Tibial nerve (tissue), 3 donors: ENCODE data around the gene GNAI3.

ENCODE experiments used
- POLR2A ChIP-seq, 2 donors: fragments of 450-650 bp; IDR thresholded peaks; one replicate each; pipeline ENCODE4 v1.6.1; 2017; ENCODE audit warnings: antibody characterized with exemption in 2 of 2, mild to moderate bottlenecking in 2 of 2, moderate library complexity in 2 of 2
- TF ChIP-seq, protein P1 (sequence below), 5 experiments: fragments of 200-600 bp in 3 of 5; fragments of 450-650 bp in 2 of 5; sonication (generic) in 3 of 5; IDR thresholded peaks; one replicate each; pipeline ENCODE4 v1.5.1; 2016 to 2019; ENCODE audit warnings: antibody characterized with exemption in 5 of 5, mild to moderate bottlenecking in 3 of 5, moderate library complexity in 2 of 5

GRCh38 chr1:109653306-109653705 lies 104.9 kb downstream of the GNAI3 start:
- TF ChIP-seq, protein P1, sequence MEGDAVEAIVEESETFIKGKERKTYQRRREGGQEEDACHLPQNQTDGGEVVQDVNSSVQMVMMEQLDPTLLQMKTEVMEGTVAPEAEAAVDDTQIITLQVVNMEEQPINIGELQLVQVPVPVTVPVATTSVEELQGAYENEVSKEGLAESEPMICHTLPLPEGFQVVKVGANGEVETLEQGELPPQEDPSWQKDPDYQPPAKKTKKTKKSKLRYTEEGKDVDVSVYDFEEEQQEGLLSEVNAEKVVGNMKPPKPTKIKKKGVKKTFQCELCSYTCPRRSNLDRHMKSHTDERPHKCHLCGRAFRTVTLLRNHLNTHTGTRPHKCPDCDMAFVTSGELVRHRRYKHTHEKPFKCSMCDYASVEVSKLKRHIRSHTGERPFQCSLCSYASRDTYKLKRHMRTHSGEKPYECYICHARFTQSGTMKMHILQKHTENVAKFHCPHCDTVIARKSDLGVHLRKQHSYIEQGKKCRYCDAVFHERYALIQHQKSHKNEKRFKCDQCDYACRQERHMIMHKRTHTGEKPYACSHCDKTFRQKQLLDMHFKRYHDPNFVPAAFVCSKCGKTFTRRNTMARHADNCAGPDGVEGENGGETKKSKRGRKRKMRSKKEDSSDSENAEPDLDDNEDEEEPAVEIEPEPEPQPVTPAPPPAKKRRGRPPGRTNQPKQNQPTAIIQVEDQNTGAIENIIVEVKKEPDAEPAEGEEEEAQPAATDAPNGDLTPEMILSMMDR (IDR thresholded peaks at IDR 0.05): no peak
- no peak for TF ChIP-seq POLR2A (IDR thresholded peaks at IDR 0.05)
